ENCODE data around the gene TBX1.

The TBX1 gene

GRCh38 chr22:19800306-19800705 lies 39.7 kb downstream of the TBX1 start:
- DNase-seq (ENCODE audit: low read depth in 2 of 2): no peak

GRCh38 chr22:19800761-19801244 lies 40.2 kb downstream of the TBX1 start:
- DNase-seq (ENCODE audit: low read depth in 2 of 2): no peak

GRCh38 chr22:19801340-19802000 lies 40.9 kb downstream of the TBX1 start:
- DNase-seq (ENCODE audit: low read depth in 2 of 2): no peak

DNA sequence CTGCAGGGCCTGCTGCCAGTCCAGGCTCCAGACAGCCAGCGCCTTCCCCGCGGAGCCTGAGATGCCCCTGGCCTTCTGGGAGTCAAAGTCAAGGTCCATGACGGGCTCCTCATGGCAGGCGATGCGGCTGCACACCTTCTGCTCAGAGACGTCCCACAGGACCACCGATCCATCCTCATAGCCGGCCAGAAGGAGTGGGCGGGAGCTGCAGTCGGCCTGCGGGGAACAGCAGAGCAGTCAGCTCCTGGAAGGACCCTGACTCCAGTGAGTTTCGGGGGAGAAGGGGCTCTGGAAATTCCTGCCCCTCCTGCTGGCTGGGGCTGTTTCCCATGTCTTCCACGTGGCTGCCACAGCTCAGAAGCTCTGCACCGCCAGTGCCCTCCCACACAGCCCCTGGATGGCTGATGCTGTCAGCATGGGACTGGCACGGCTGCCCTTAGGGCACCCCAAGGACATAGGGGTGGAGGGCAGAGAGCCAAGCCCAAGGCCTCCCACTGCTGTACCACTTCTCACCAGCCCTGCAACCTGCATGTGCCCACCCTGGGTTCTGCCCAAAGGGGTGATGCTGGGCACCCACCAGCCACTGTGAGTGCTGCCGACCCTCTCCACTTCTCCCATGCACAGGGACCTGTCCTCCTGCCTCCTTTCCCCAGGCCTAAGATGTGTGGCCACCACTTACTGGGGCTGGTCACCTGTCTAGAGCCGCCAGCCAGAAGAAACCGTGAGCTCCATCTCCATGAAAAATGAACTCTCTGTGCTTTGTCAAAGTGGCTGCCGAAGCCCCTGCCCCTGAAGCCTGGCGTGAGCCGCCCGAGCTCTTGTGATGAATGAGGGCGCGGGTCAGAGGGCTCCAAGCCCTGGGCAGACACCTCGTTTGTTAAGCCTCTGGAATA lies 41.7 kb downstream of the TBX1 start:
- no peak for DNase-seq (ENCODE audit: low read depth in 2 of 2)

DNA sequence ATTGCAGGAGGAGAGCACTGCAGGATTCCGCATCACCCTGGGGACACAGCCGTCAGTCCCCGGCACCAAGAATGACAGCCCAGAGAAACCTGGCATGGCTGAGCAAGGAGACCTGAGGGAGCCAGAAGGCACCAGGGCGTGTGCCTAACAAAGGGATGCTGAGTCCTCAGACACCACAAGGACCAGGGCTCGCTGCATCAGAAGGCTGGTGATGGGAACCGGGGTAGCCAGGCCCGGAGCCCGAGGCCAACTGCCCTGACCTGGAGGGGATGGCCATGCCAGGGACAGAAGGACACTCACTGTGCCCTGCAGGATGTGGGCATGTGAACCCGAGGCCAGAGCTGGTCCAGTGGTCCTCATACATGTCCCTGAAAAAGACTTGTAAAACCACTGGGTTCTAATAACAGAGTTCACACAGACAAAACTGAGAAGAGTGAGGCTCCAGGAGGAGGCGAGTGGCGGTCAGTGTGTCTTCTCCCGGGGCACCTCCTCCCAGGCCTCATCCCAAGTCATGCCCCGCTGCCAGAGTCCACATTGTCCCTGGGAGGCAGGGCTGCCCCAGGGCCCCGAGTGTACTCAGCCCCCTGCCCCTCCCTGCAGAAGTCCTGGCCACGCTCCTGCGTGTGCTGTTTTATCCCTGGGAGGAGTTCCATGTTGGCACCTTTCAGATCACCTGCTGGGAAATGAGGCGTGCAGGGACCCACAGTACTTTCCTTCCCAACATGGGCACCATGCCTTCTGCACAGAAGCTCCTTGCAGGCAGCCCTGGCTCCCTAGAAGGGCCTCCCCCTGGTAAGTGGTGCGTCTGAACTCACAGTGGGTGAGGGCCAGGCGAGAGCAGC lies 42.5 kb downstream of the TBX1 start:
- no peak for DNase-seq (ENCODE audit: low read depth in 2 of 2)

- DNase-seq (ENCODE audit: low read depth in 2 of 2): no peak
Observed at GRCh38 chr22:19803736-19804267, 43.2 kb downstream of the TBX1 start.

GRCh38 chr22:19805821-19806212 lies 45.2 kb downstream of the TBX1 start:
- no peak for DNase-seq (ENCODE audit: low read depth in 2 of 2)

GRCh38 chr22:19806213-19807160 lies 45.9 kb downstream of the TBX1 start:
- DNase-seq (ENCODE audit: low read depth in 2 of 2): no peak

- no peak for DNase-seq (ENCODE audit: low read depth in 2 of 2)
Observed at GRCh38 chr22:19807161-19807913, 46.8 kb downstream of the TBX1 start.

DNA sequence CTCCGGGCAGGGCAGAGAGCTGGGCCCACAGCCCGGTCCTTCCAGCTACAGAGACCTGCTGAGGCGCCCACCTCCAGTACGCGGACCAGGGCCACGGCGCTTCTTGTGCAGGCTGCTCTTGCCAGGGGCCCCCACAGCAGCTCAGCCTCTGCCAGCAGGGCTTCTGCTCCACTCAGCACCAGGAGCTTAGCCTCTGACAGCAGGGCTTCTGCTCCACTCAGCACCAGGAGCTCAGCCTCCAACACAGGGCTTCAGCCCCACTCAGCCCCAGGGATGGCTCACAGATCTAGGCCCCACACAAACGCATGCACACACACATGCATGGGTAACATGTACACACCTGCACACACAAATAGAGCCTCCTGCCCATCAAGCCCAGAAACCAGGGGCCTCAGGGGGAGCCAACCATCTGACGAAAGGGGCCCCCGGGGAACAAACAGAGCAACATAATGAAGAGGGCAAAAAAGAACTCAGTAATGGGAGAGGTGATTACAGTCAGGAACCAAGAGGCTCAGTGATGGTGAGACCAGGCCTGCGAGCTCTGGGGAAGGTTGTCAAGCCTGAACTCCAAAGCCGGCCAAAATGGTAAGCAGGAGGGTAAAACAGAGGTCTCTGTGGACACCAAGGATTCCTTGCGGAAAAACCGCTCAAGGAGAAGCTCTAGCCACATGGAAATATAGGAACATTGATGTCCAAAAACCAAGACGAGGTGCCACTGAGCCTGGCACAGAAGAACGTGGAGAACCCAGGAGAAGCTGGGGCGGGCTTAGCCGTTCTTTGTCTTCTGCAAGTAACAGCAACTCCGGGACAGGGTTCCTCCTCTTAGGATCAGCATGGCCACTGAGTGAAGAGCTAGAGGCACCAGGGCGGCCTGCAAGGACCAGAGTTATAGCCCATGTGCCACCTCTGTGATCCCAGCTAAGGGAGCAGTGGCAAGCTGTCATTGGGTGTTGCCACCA lies 47.6 kb downstream of the TBX1 start:
- no peak for DNase-seq (ENCODE audit: low read depth in 2 of 2)

- no peak for DNase-seq (ENCODE audit: low read depth in 2 of 2)
Observed at GRCh38 chr22:19808873-19809478, 48.4 kb downstream of the TBX1 start.

- DNase-seq (ENCODE audit: low read depth in 2 of 2): no peak
Observed at GRCh38 chr22:19809741-19810140, 49.2 kb downstream of the TBX1 start.

GRCh38 chr22:19810381-19811201 lies 50.0 kb downstream of the TBX1 start:
- DNase-seq (ENCODE audit: low read depth in 2 of 2): no peak

GRCh38 chr22:19811211-19811621 lies 50.6 kb downstream of the TBX1 start:
- no peak for DNase-seq (ENCODE audit: low read depth in 2 of 2)

- no peak for DNase-seq (ENCODE audit: low read depth in 2 of 2)
Observed at GRCh38 chr22:19811811-19812771, 51.5 kb downstream of the TBX1 start.

GRCh38 chr22:19812910-19813309 lies 52.3 kb downstream of the TBX1 start:
- no peak for DNase-seq (ENCODE audit: low read depth in 2 of 2)
